ENCODE data around the gene SPRED1. TPM values are rescaled to one million over a fixed set of nuclear protein-coding genes. Genes with fewer than 3 reads are reported as not detected.

Gene SPRED1
- total and polyA plus RNA-seq, 2 of the 13 experiments (the other 11 are each of a cell fraction or from before 2014, with no cell fraction given) = 3.8 to 9.6 TPM

DNA sequence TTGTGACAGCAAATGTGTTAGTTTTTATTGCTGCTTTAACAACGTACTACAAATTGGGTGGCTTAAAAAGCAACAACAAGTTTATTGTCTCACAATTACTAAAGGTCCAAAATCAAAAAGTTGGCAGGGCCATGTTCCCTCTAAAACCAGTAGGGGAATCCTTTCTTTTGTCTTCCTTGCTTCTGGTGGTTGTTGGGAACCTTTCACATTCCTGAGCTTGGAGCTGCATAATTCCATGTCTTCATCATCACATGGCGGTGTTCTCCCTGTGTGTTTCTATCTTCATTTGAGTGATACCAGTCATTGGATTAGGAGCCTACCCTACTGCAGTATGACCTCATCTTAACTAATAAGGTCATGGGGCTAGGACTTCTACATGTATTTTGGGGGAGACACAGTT is 7.4 kb downstream of the SPRED1 start:
- Histone ChIP-seq H2AFZ (ENCODE audit: low read length) (no peak overlapping the region), H3K36me3 (replicated peaks in 1 of 2; ENCODE audit: control insufficient read depth in 1 of 2, insufficient read depth in 2 of 2, low read length in 2 of 2) (no peaks in the 10 kb centered on the region), H3K4me1 (ENCODE audit: insufficient read depth, low read length) (peaks cover 27% of the 10 kb centered on the region), H3K4me3 (replicated peaks in 1 of 3; ENCODE audit: insufficient read depth in 1 of 3, low read depth in 2 of 3, low read length in 3 of 3) (no peak overlapping the region), H3K27me3 (ENCODE audit: control insufficient read depth in 1 of 2, insufficient read depth in 2 of 2, low read length in 2 of 2) (no peaks in the 10 kb centered on the region), H3K9ac (ENCODE audit: insufficient read depth, low read depth, low read length) (no peak overlapping the region), H3K27ac (ENCODE audit: extremely low read length, insufficient read depth, low read length) (no peak overlapping the region), H4K20me1 (ENCODE audit: insufficient read depth, low read length) (peaks cover 30% of the 10 kb centered on the region), H3K9me3 (ENCODE audit: low read length) (no peaks in the 10 kb centered on the region), H3K4me2 (ENCODE audit: low read depth, low read length) (no peak overlapping the region), H3K79me2 (ENCODE audit: insufficient read depth, low read length) (peaks cover 100% of the 10 kb centered on the region)
- BruUV-seq (replicated peaks) = no TSS peak
- intact Hi-C loops (cut with micrococcal nuclease; ENCODE audit: unreplicated experiment) (no loop called here), in situ Hi-C loops (cut with HindIII; ENCODE audit: extremely low pct_ligation_motif_present, low pct_unique_long_range_greater_than_20kb) (no loop called here)
- ATAC-seq (no peak), DNase-seq (ENCODE audit: low spot score) (no peak), FAIRE-seq (no peak)
- TF ChIP-seq, protein P1, sequence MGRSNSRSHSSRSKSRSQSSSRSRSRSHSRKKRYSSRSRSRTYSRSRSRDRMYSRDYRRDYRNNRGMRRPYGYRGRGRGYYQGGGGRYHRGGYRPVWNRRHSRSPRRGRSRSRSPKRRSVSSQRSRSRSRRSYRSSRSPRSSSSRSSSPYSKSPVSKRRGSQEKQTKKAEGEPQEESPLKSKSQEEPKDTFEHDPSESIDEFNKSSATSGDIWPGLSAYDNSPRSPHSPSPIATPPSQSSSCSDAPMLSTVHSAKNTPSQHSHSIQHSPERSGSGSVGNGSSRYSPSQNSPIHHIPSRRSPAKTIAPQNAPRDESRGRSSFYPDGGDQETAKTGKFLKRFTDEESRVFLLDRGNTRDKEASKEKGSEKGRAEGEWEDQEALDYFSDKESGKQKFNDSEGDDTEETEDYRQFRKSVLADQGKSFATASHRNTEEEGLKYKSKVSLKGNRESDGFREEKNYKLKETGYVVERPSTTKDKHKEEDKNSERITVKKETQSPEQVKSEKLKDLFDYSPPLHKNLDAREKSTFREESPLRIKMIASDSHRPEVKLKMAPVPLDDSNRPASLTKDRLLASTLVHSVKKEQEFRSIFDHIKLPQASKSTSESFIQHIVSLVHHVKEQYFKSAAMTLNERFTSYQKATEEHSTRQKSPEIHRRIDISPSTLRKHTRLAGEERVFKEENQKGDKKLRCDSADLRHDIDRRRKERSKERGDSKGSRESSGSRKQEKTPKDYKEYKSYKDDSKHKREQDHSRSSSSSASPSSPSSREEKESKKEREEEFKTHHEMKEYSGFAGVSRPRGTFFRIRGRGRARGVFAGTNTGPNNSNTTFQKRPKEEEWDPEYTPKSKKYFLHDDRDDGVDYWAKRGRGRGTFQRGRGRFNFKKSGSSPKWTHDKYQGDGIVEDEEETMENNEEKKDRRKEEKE (IDR thresholded peaks at IDR 0.05) = no peak
- TF ChIP-seq SOX6 (IDR thresholded peaks at IDR 0.05) (no peak), SOX6 (CRISPR knock-in tag; IDR thresholded peaks at IDR 0.05) (no peak), TBX2 (CRISPR knock-in tag; IDR thresholded peaks at IDR 0.05; ENCODE audit: borderline replicate concordance) (no peak), KDM5A (IDR thresholded peaks at IDR 0.05; ENCODE audit: borderline replicate concordance, low read length) (no peak), WIZ (CRISPR knock-in tag; IDR thresholded peaks at IDR 0.05) (no peak), JUN (CRISPR knock-in tag; IDR thresholded peaks at IDR 0.05) (no peak), HMG20B (CRISPR knock-in tag; conservative IDR thresholded peaks at IDR 0.05) (no peak), ZBTB38 (CRISPR knock-in tag; IDR thresholded peaks at IDR 0.05) (no peak), ZNF275 (CRISPR knock-in tag; IDR thresholded peaks at IDR 0.05; ENCODE audit: borderline replicate concordance) (no peak), PPARG (CRISPR knock-in tag; conservative IDR thresholded peaks at IDR 0.05) (no peak), ZNF546 (CRISPR knock-in tag; conservative IDR thresholded peaks at IDR 0.05) (no peak), ZNF572 (CRISPR knock-in tag; IDR thresholded peaks at IDR 0.05) (no peak), CREM (IDR thresholded peaks at IDR 0.05) (no peak), CREM (CRISPR knock-in tag; IDR thresholded peaks at IDR 0.05) (no peak), ZNF557 (CRISPR knock-in tag; IDR thresholded peaks at IDR 0.05) (no peak), ZSCAN31 (CRISPR knock-in tag; IDR thresholded peaks at IDR 0.05; ENCODE audit: low read depth) (no peak), LCORL (IDR thresholded peaks at IDR 0.05) (no peak), LCORL (CRISPR knock-in tag; IDR thresholded peaks at IDR 0.05) (no peak)
- TF ChIP-seq, protein P2, sequence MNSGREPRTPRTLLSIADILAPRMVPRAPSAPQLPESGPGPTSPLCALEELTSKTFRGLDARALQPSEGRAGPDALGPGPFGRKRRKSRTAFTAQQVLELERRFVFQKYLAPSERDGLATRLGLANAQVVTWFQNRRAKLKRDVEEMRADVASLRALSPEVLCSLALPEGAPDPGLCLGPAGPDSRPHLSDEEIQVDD (CRISPR knock-in tag; IDR thresholded peaks at IDR 0.05; ENCODE audit: borderline replicate concordance) = no peak
- TF ChIP-seq, protein P3, sequence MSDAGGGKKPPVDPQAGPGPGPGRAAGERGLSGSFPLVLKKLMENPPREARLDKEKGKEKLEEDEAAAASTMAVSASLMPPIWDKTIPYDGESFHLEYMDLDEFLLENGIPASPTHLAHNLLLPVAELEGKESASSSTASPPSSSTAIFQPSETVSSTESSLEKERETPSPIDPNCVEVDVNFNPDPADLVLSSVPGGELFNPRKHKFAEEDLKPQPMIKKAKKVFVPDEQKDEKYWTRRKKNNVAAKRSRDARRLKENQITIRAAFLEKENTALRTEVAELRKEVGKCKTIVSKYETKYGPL (CRISPR knock-in tag; IDR thresholded peaks at IDR 0.05) = no peak
- POLR2A ChIA-PET = interaction anchor here (1.3 kb wide), 1 partner anchor 9 kb away, joined by 5 read pairs; no protein-coding TSS in a partner anchor
- CTCF ChIA-PET (ENCODE audit: low intra/inter-chr PET ratio, low total read pairs) = no interaction called here
- 98% methylated on average over 2 of the region's 2 CpGs for WGBS (ENCODE audit: low lambda C conversion rate)

All from HepG2 (cell line).